ENCODE results near the gene JPT2. TPM values are rescaled to one million over a fixed set of nuclear protein-coding genes. Genes with fewer than 3 reads are reported as not detected.
"Not testable (repeated sequence)": the region's sequence is repeated elsewhere in the genome, so short reads cannot be mapped to it uniquely, and the experiment has no call there.

Gene JPT2
- total RNA-seq, 1 donor from 2014 or later: 98.0 TPM

DNA sequence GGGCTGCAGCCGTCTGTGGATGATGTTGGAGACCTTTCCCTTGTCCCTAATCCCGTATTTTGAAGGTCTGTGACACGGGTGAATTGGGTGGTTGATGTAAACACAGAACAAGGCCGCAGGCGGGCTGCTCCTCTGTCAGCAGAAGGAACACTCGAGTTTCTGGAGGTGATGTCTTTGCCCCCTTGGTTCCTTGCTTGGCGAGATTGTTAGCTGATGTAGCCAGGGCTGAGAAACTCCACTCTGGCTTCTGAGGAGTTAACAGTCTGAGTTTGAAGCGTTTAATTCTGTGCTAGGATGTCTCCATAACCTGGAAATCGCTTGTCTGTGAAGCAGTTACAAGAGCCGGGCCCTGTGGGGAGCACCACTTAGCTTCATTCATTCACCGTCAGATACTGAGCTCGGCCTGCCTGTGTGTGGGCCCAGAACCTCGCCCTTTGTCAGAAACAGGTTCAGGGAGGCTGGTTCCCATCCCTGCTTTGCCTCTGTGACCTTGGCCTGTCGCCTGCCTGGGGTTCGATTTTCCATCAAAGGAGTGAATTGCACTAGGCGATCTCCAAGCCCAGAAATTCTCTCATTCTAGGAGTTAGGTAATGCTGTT lies 29.2 kb downstream of the JPT2 start:
- Mint-ChIP-seq H3K4me1 (ENCODE audit: low read depth) (peaks cover 17% of the 10 kb centered on the region), H3K9me3 (no peaks in the 10 kb centered on the region), H3K4me3 (ENCODE audit: low read depth) (peak overlapping the region; percentile 86), H3K27ac (peak overlapping the region; percentile 78), H3K36me3 (ENCODE audit: low read depth) (peaks cover 23% of the 10 kb centered on the region), H3K27me3 (ENCODE audit: low read depth) (no peaks in the 10 kb centered on the region)
- intact Hi-C loops (cut with micrococcal nuclease): loop anchor here (5.0 to 10.0 kb wide), 3 partner anchors 75 to 172 kb away; partner anchors contain the start of genes CRAMP1, IFT140, NUBP2 and SPSB3
- DNase-seq (ENCODE audit: low spot score): no peak

- intact Hi-C loops (cut with micrococcal nuclease): loop anchor here (5.0 to 10.0 kb wide), 3 partner anchors 74 to 173 kb away; partner anchors contain the start of genes CRAMP1, IFT140, NUBP2 and SPSB3
- H3K4me1 Mint-ChIP-seq (ENCODE audit: low read depth): peaks cover 17% of the 10 kb centered on the region
- no peaks in the 10 kb centered on the region for H3K9me3 Mint-ChIP-seq
- no peak for DNase-seq (ENCODE audit: low spot score)
- H3K27ac Mint-ChIP-seq: peak overlapping the region; percentile 81
- H3K27me3 Mint-ChIP-seq (ENCODE audit: low read depth): no peaks in the 10 kb centered on the region
- H3K4me3 Mint-ChIP-seq (ENCODE audit: low read depth): peak overlapping the region; percentile 86
- peaks cover 16% of the 10 kb centered on the region for H3K36me3 Mint-ChIP-seq (ENCODE audit: low read depth)
Measured at GRCh38 chr16:1708083-1708767, 30.1 kb downstream of the JPT2 start.

- no peak for DNase-seq (ENCODE audit: low spot score)
- Mint-ChIP-seq H3K4me1 (ENCODE audit: low read depth) (peaks cover 18% of the 10 kb centered on the region), H3K36me3 (ENCODE audit: low read depth) (peaks cover 14% of the 10 kb centered on the region), H3K27me3 (ENCODE audit: low read depth) (no peaks in the 10 kb centered on the region), H3K9me3 (no peaks in the 10 kb centered on the region), H3K27ac (no peak overlapping the region), H3K4me3 (ENCODE audit: low read depth) (no peak overlapping the region)
- intact Hi-C loops (cut with micrococcal nuclease): loop anchor here (5.0 to 10.0 kb wide), 3 partner anchors 74 to 174 kb away; partner anchors contain the start of genes CRAMP1, IFT140, NUBP2 and SPSB3
Measured at GRCh38 chr16:1708768-1709180, 30.7 kb downstream of the JPT2 start.

GRCh38 chr16:1709356-1709755 lies 31.3 kb downstream of the JPT2 start:
- no peak for DNase-seq (ENCODE audit: low spot score)
- Mint-ChIP-seq H3K27ac (no peak overlapping the region), H3K4me3 (ENCODE audit: low read depth) (no peak overlapping the region), H3K4me1 (ENCODE audit: low read depth) (peaks cover 16% of the 10 kb centered on the region), H3K27me3 (ENCODE audit: low read depth) (no peaks in the 10 kb centered on the region), H3K9me3 (no peaks in the 10 kb centered on the region), H3K36me3 (ENCODE audit: low read depth) (peaks cover 14% of the 10 kb centered on the region)
- intact Hi-C loops (cut with micrococcal nuclease): loop anchor here (5.0 to 10.0 kb wide), 3 partner anchors 73 to 175 kb away; partner anchors contain the start of genes CRAMP1, IFT140, NUBP2 and SPSB3

DNA sequence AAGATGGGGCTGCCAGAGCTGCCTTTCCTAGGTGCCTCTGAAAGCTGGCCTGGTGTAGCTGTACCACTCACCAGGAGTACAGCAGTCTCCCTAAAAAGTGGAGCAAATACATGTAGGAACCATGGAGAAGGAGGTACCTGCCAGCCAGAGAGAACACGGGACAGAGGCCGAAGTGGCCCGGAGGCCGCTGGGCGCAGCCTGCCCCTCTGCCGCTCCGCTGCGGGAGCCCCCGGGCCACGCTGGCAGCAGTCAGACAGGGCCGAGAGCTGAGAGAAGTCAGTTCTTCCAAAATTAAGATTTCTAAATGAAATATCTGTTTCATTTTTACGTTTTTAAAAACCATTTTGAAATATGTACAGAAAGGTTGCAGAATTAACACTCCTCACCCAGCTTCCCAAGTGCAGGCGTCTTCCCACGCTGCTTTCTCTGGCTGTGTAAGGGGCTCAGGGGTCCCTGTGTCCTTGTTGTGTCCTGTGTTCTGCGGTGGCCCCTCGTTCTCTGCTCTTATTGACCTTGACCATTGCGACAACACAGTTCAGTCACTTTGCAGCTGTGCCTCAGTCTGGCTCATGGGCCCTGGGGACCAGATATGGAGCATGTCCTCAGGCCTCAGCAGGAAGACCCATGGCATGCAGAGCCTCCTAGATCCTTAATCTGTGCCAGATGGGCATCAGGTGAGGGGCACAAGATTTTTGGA lies 32.9 kb downstream of the JPT2 start:
- Mint-ChIP-seq H3K36me3 (ENCODE audit: low read depth) (peaks cover 17% of the 10 kb centered on the region), H3K27ac (no peak overlapping the region), H3K4me1 (ENCODE audit: low read depth) (peaks cover 15% of the 10 kb centered on the region), H3K27me3 (ENCODE audit: low read depth) (no peaks in the 10 kb centered on the region), H3K9me3 (no peaks in the 10 kb centered on the region), H3K4me3 (ENCODE audit: low read depth) (no peak overlapping the region)
- intact Hi-C loops (cut with micrococcal nuclease): no loop called here
- DNase-seq (ENCODE audit: low spot score): no peak

DNA sequence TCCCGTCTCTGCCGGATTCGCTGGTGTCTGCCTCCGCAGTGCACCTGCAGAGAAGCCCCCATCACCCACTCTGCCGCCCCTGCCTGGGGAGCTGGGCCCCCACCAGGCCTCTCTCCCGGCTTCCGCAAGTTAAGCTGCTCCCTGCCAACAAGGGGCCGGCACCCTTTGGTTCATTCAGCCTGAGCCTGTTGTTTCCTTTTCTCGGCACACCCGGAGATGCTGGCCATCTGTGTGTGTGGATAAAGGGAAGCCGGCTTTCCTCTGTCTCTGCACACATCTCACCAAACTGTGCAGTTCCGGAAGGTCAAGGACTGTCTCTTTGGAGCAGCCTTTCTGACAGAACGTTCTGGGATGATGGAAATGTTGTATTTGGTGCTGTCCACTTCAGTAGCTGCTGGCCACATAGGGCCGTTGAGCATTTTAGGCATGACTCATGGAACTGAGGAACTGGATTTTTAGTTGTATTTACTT lies 34.7 kb downstream of the JPT2 start:
- peaks cover 10% of the 10 kb centered on the region for H3K36me3 Mint-ChIP-seq (ENCODE audit: low read depth)
- DNase-seq (ENCODE audit: low spot score): no peak
- H3K9me3 Mint-ChIP-seq: no peaks in the 10 kb centered on the region
- H3K27ac Mint-ChIP-seq: no peak overlapping the region
- H3K4me3 Mint-ChIP-seq (ENCODE audit: low read depth): no peak overlapping the region
- H3K4me1 Mint-ChIP-seq (ENCODE audit: low read depth): peaks cover 7% of the 10 kb centered on the region
- no peaks in the 10 kb centered on the region for H3K27me3 Mint-ChIP-seq (ENCODE audit: low read depth)
- intact Hi-C loops (cut with micrococcal nuclease): no loop called here

- Mint-ChIP-seq H3K27me3 (ENCODE audit: low read depth) (no peaks in the 10 kb centered on the region), H3K9me3 (no peaks in the 10 kb centered on the region), H3K36me3 (ENCODE audit: low read depth) (peaks cover 6% of the 10 kb centered on the region), H3K4me1 (ENCODE audit: low read depth) (peaks cover 5% of the 10 kb centered on the region), H3K27ac (no peak overlapping the region), H3K4me3 (ENCODE audit: low read depth) (no peak overlapping the region)
- intact Hi-C loops (cut with micrococcal nuclease): no loop called here
- no peak for DNase-seq (ENCODE audit: low spot score)
Measured at GRCh38 chr16:1713331-1713730, 35.3 kb downstream of the JPT2 start.

- Mint-ChIP-seq H3K36me3 (ENCODE audit: low read depth) (peaks cover 6% of the 10 kb centered on the region), H3K27ac (no peak overlapping the region), H3K4me3 (ENCODE audit: low read depth) (no peak overlapping the region), H3K27me3 (ENCODE audit: low read depth) (no peaks in the 10 kb centered on the region), H3K9me3 (no peaks in the 10 kb centered on the region), H3K4me1 (ENCODE audit: low read depth) (peaks cover 7% of the 10 kb centered on the region)
- intact Hi-C loops (cut with micrococcal nuclease): no loop called here
- DNase-seq (ENCODE audit: low spot score): no peak
Measured at GRCh38 chr16:1713933-1714332, 35.9 kb downstream of the JPT2 start.

- H3K4me1 Mint-ChIP-seq (ENCODE audit: low read depth): peaks cover 10% of the 10 kb centered on the region
- peaks cover 6% of the 10 kb centered on the region for H3K36me3 Mint-ChIP-seq (ENCODE audit: low read depth)
- no peak overlapping the region for H3K27ac Mint-ChIP-seq
- no peaks in the 10 kb centered on the region for H3K27me3 Mint-ChIP-seq (ENCODE audit: low read depth)
- H3K9me3 Mint-ChIP-seq: no peaks in the 10 kb centered on the region
- intact Hi-C loops (cut with micrococcal nuclease): no loop called here
- no peak overlapping the region for H3K4me3 Mint-ChIP-seq (ENCODE audit: low read depth)
- DNase-seq (ENCODE audit: low spot score): no peak
Measured at GRCh38 chr16:1715220-1715619, 37.1 kb downstream of the JPT2 start.

DNA sequence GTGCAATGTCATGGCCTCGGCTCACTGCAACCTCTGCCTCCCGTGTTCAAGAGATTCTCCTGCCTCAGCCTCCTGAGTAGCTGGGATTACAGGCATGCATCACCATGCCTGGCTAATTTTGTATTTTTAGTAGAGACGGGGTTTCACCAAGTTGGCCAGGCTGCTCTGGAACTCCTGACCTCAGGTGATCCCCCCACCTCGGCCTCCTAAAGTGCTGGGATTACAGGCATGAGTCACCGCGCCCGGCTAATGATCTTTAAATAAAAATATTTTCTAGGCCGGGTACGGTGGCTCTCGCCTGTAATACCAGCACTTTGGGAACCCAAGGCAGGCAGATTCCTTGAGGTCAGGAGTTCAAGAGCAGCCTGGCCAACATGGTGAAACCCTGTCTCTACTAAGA lies 40.2 kb downstream of the JPT2 start:
- peaks cover 20% of the 10 kb centered on the region for H3K4me1 Mint-ChIP-seq (ENCODE audit: low read depth)
- intact Hi-C loops (cut with micrococcal nuclease); DNase-seq (ENCODE audit: low spot score); H3K36me3 Mint-ChIP-seq (ENCODE audit: low read depth); H3K27me3 Mint-ChIP-seq (ENCODE audit: low read depth); H3K9me3 Mint-ChIP-seq; H3K27ac Mint-ChIP-seq; H3K4me3 Mint-ChIP-seq (ENCODE audit: low read depth): not testable (repeated sequence)

- DNase-seq (ENCODE audit: low spot score); H3K36me3 Mint-ChIP-seq (ENCODE audit: low read depth); H3K9me3 Mint-ChIP-seq; H3K27ac Mint-ChIP-seq; H3K4me3 Mint-ChIP-seq (ENCODE audit: low read depth); H3K27me3 Mint-ChIP-seq (ENCODE audit: low read depth); intact Hi-C loops (cut with micrococcal nuclease): not testable (repeated sequence)
- peaks cover 25% of the 10 kb centered on the region for H3K4me1 Mint-ChIP-seq (ENCODE audit: low read depth)
Measured at GRCh38 chr16:1719559-1720229, 41.6 kb downstream of the JPT2 start.

DNA sequence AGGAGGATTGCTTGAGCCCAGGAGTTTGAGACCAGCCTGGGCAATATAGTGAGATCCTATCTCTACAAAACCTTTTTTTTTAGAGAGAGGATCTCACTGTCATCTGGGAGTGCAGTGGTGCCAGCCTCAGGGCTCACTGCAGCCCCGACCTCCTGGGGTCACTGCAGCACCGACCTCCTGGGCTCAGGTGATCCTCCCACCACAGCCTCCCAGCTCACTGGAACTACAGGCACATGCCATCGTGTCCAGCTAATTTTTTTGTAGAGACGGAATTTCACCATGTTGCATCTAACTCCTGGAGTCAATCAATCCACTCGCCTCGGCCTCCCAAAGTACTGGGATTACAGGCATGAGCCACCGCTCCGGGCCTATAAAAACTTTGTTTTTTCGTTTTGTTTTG lies 43.3 kb downstream of the JPT2 start:
- Mint-ChIP-seq H3K9me3 (no peaks in the 10 kb centered on the region), H3K4me1 (ENCODE audit: low read depth) (peaks cover 22% of the 10 kb centered on the region), H3K36me3 (ENCODE audit: low read depth) (peaks cover 3% of the 10 kb centered on the region), H3K27me3 (ENCODE audit: low read depth) (no peaks in the 10 kb centered on the region), H3K27ac (no peak overlapping the region), H3K4me3 (ENCODE audit: low read depth) (no peak overlapping the region)
- intact Hi-C loops (cut with micrococcal nuclease): no loop called here
- no peak for DNase-seq (ENCODE audit: low spot score)

Data from activated T-helper 2 cell treated with anti-CD3 and anti-CD28 coated beads, Interferon-gamma antibody, Interleukin-2, Interleukin-4, amounts not matched to agents 10 μg/mL and 5 μg/mL and 100 μg/mL, durations not matched to agents 14 hours and 24 hours and 36 hours (primary cell).